ENCODE results near the gene CALY. TPM values are rescaled to one million over a fixed set of nuclear protein-coding genes. Genes with fewer than 3 reads are reported as not detected.

CALY gene
- total RNA-seq, 1 experiment from 2014 or later = not detected

- peaks cover 16% of the 10 kb centered on the region for H3K4me1 Mint-ChIP-seq (ENCODE audit: low read depth, unreplicated experiment)
- no peaks in the 10 kb centered on the region for H3K27me3 Mint-ChIP-seq (ENCODE audit: insufficient read depth, unreplicated experiment)
- Histone ChIP-seq H3K36me3 (ENCODE audit: control insufficient read depth, insufficient read depth, low read length) (peaks cover 10% of the 10 kb centered on the region), H3K9me3 (no peaks in the 10 kb centered on the region), H3K4me3 (ENCODE audit: low read depth, low read length) (no peak overlapping the region), H3K27me3 (replicated peaks; ENCODE audit: control insufficient read depth, insufficient read depth, low read length) (no peaks in the 10 kb centered on the region), H3K4me1 (peaks cover 7% of the 10 kb centered on the region)
- ChIA-PET CTCF (interaction anchor here (0.9 to 1.7 kb wide), 4 partner anchors 8 to 213 kb away, joined by 3 to 6 read pairs (median 4); no protein-coding TSS in a partner anchor), POLR2A (no interaction called here)
- H3K9me3 Mint-ChIP-seq (ENCODE audit: unreplicated experiment) = no peaks in the 10 kb centered on the region
- peaks cover 46% of the 10 kb centered on the region for H3K36me3 Mint-ChIP-seq (ENCODE audit: insufficient read depth, unreplicated experiment)
- intact Hi-C loops (cut with micrococcal nuclease; ENCODE audit: unreplicated experiment) = loop anchor here (1.0 to 5.0 kb wide), 5 partner anchors 29 to 165 kb away; partner anchors contain the start of gene PAOX
- peak overlapping the region; percentile 99 for H3K4me3 Mint-ChIP-seq (ENCODE audit: unreplicated experiment)
- TF ChIP-seq CTCF (IDR thresholded peaks at IDR 0.05; ENCODE audit: insufficient read depth in 1 of 2, low read depth in 1 of 2, low read length in 1 of 2, severe bottlenecking in 1 of 2, unreplicated experiment in 1 of 2) = no peak
- BruUV-seq (replicated peaks) = no TSS peak
- H3K27ac Mint-ChIP-seq (ENCODE audit: unreplicated experiment) = peak overlapping the region; percentile 100
- no peak for DNase-seq
These were observed 29.7 kb downstream of the CALY start for GRCh38 chr10:133306941-133307379.

- H3K27me3 Mint-ChIP-seq (ENCODE audit: insufficient read depth, unreplicated experiment) = no peaks in the 10 kb centered on the region
- ChIA-PET POLR2A (no interaction called here), CTCF (no interaction called here)
- H3K4me1 Mint-ChIP-seq (ENCODE audit: low read depth, unreplicated experiment) = peaks cover 16% of the 10 kb centered on the region
- no peak overlapping the region for H3K27ac Mint-ChIP-seq (ENCODE audit: unreplicated experiment)
- Histone ChIP-seq H3K27me3 (replicated peaks; ENCODE audit: control insufficient read depth, insufficient read depth, low read length) (no peaks in the 10 kb centered on the region), H3K9me3 (no peaks in the 10 kb centered on the region), H3K4me3 (ENCODE audit: low read depth, low read length) (no peak overlapping the region), H3K36me3 (ENCODE audit: control insufficient read depth, insufficient read depth, low read length) (peaks cover 12% of the 10 kb centered on the region), H3K4me1 (peaks cover 7% of the 10 kb centered on the region)
- H3K9me3 Mint-ChIP-seq (ENCODE audit: unreplicated experiment) = no peaks in the 10 kb centered on the region
- peaks cover 44% of the 10 kb centered on the region for H3K36me3 Mint-ChIP-seq (ENCODE audit: insufficient read depth, unreplicated experiment)
- intact Hi-C loops (cut with micrococcal nuclease; ENCODE audit: unreplicated experiment) = loop anchor here (5.0 kb wide), 4 partner anchors 44 to 164 kb away; partner anchors contain the start of gene PAOX
- no peak overlapping the region for H3K4me3 Mint-ChIP-seq (ENCODE audit: unreplicated experiment)
- no peak for DNase-seq
- no peak for TF ChIP-seq CTCF (IDR thresholded peaks at IDR 0.05; ENCODE audit: insufficient read depth in 1 of 2, low read depth in 1 of 2, low read length in 1 of 2, severe bottlenecking in 1 of 2, unreplicated experiment in 1 of 2)
- BruUV-seq (replicated peaks) = no TSS peak
These were observed 30.6 kb downstream of the CALY start for GRCh38 chr10:133306097-133306476.

DNA sequence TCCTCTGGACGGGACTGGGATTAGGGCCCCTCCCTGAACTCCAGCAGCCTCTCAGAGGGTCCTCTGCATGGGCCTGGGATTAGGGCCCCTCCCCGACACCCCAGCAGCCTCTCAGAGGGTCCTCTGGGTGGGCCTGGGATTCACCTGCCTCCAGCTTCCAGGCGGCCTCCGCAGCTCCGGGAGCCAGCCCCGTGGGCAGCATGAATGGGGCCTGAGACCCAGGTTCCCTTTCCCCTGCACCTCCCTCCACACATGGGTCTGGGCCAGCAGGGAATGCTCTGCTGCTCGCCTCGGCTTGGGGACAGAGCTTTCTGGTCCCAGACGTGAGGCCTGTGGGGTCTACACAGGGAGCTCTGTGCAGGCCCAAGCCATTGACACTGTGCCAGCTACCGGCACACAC lies 33.5 kb downstream of the CALY start:
- CTCF ChIA-PET = no interaction called here
- intact Hi-C loops (cut with micrococcal nuclease; ENCODE audit: unreplicated experiment) = no loop called here
- TF ChIP-seq CTCF (IDR thresholded peaks at IDR 0.05; ENCODE audit: insufficient read depth in 1 of 2, low read depth in 1 of 2, low read length in 1 of 2, severe bottlenecking in 1 of 2, unreplicated experiment in 1 of 2) = no peak
- no peak for DNase-seq
- Histone ChIP-seq H3K9me3 (no peaks in the 10 kb centered on the region), H3K4me3 (ENCODE audit: low read depth, low read length) (no peak overlapping the region), H3K4me1 (peaks cover 7% of the 10 kb centered on the region), H3K27me3 (replicated peaks; ENCODE audit: control insufficient read depth, insufficient read depth, low read length) (no peaks in the 10 kb centered on the region), H3K36me3 (ENCODE audit: control insufficient read depth, insufficient read depth, low read length) (peaks cover 7% of the 10 kb centered on the region; the same call in 1 of the 2 replicates)
- Mint-ChIP-seq H3K36me3 (ENCODE audit: insufficient read depth, unreplicated experiment) (peaks cover 53% of the 10 kb centered on the region), H3K4me3 (ENCODE audit: unreplicated experiment) (no peak overlapping the region), H3K4me1 (ENCODE audit: low read depth, unreplicated experiment) (peaks cover 16% of the 10 kb centered on the region), H3K27ac (ENCODE audit: unreplicated experiment) (no peak overlapping the region), H3K27me3 (ENCODE audit: insufficient read depth, unreplicated experiment) (no peaks in the 10 kb centered on the region), H3K9me3 (ENCODE audit: unreplicated experiment) (no peaks in the 10 kb centered on the region)
- BruUV-seq (replicated peaks) = no TSS peak
- POLR2A ChIA-PET = no interaction called here

Data from Caco-2 (cell line).